Left ventricle myocardium superior (tissue), 1 donor: Measurements from ENCODE around the gene LY6G6D. TPM values are rescaled to one million over a fixed set of nuclear protein-coding genes. Genes with fewer than 3 reads are reported as not detected.

Source experiments
- ATAC-seq: fragments of 200-7000 bp; cut with Tn5 transposase; one replicate; pipeline ENCODE4 v1.9.1; 2020; ENCODE audit warnings: mild to moderate bottlenecking, moderate library complexity
- DNase-seq: peaks from one replicate; pipeline ENCODE4 v3.0.0-alpha.2; 2020
- intact Hi-C: fragments of 100-400 bp; cut with micrococcal nuclease; formaldehyde crosslinking; loops from one replicate; pipeline ENCODE4 v1.11.0; 2022
- long read RNA-seq: library from polyadenylated mRNA; unstranded; transcript quantifications from one replicate; pipeline ENCODE4 v2.0.0, GENCODE V29; 2021
- total RNA-seq: library from RNA; stranded (reverse); fragmentation: NEBNext Ultra II Directional; extraction: Animal tissue kit (Norgen Biotek cat#: 25700); gene quantifications from one replicate; pipeline ENCODE4 v1.2.1, GENCODE V29; 2021
- donor health status: DM: no; HTN: yes; CAD: no; lungs with severe emphysema.

LY6G6D gene
- not detected for total RNA-seq
- long read RNA-seq: 0 reads

GRCh38 chr6:31715022-31715958 lies at the start of gene LY6G6D:
Gene LY6G6D, plus strand, starts transcription at chr6:31715348. Its CDS starts 8 bp downstream, at chr6:31715356.
- intact Hi-C loops: no loop called here
- no peak for ATAC-seq
- DNase-seq: no peak

- ATAC-seq (peak; percentile 90), DNase-seq (peak; percentile 99)
- intact Hi-C loops: no loop called here
These were observed 49.4 kb upstream of the LY6G6D start, which contains the start of gene CSNK2B for GRCh38 chr6:31665501-31666336. Gene CSNK2B, plus strand, starts transcription at chr6:31666080. Its CDS starts 752 bp downstream, at chr6:31666832.

- ATAC-seq: no peak
- DNase-seq: no peak
- intact Hi-C loops: no loop called here
These were observed 48.7 kb upstream of the LY6G6D start for GRCh38 chr6:31666337-31666965.

GRCh38 chr6:31669676-31670075 lies 45.5 kb upstream of the LY6G6D start, which contains the start of gene LY6G5B:
Gene LY6G5B, plus strand, starts transcription at chr6:31669976. Its CDS starts 975 bp downstream, at chr6:31670951.
- no peak for DNase-seq

GRCh38 chr6:31676322-31676903 lies 38.7 kb upstream of the LY6G6D start:
- DNase-seq (no peak), ATAC-seq (no peak)
- intact Hi-C loops: no loop called here

More at GRCh38 chr6:31669676-31670075, 45.5 kb upstream of the LY6G6D start, which contains the start of gene LY6G5B:
- ATAC-seq: no peak
- intact Hi-C loops: no loop called here

GRCh38 chr6:31676904-31677303 lies 38.2 kb upstream of the LY6G6D start:
- DNase-seq (no peak), ATAC-seq (no peak)
- intact Hi-C loops: no loop called here

- no peak for ATAC-seq
- intact Hi-C loops: no loop called here
- DNase-seq: no peak
These were observed 37.2 kb upstream of the LY6G6D start for GRCh38 chr6:31677955-31678354.

GRCh38 chr6:31680226-31681134 lies 34.7 kb upstream of the LY6G6D start, which contains the start of gene LY6G5C:
Gene LY6G5C, minus strand, starts transcription at chr6:31681067. Its CDS starts 694 bp downstream, at chr6:31680373.
- DNase-seq (peak; percentile 84), ATAC-seq (peak; percentile 93)
- intact Hi-C loops: no loop called here

GRCh38 chr6:31681135-31681671 lies 33.9 kb upstream of the LY6G6D start:
- ATAC-seq (peak; percentile 77), DNase-seq (peak; percentile 67)
- intact Hi-C loops: no loop called here

- ATAC-seq (no peak), DNase-seq (no peak)
- intact Hi-C loops: no loop called here
These were observed 31.6 kb upstream of the LY6G6D start for GRCh38 chr6:31683591-31683990.

GRCh38 chr6:31686483-31686882 lies 28.7 kb upstream of the LY6G6D start:
- intact Hi-C loops: no loop called here
- no peak for ATAC-seq
- peak; percentile 18 for DNase-seq

- DNase-seq (no peak), ATAC-seq (no peak)
- intact Hi-C loops: no loop called here
These were observed 27.8 kb upstream of the LY6G6D start for GRCh38 chr6:31687321-31687720.

GRCh38 chr6:31687860-31688693 lies 27.1 kb upstream of the LY6G6D start:
- no peak for ATAC-seq
- peak; percentile 23 for DNase-seq
- intact Hi-C loops: no loop called here

GRCh38 chr6:31689249-31690110 lies 25.7 kb upstream of the LY6G6D start:
- peak; percentile 19 for DNase-seq
- intact Hi-C loops: no loop called here
- no peak for ATAC-seq

- intact Hi-C loops: no loop called here
- DNase-seq (peak; percentile 6), ATAC-seq (no peak)
These were observed 24.7 kb upstream of the LY6G6D start for GRCh38 chr6:31690231-31691077.
